ENCODE results near the gene AOC2.

- TF ChIP-seq FOXP2 (optimal IDR thresholded peaks at IDR 0.05; ENCODE audit: control extremely low read depth, extremely low read length, insufficient read depth) (no peak), EZH2 (IDR thresholded peaks at IDR 0.05) (no peak), POLR2AphosphoS5 (IDR thresholded peaks at IDR 0.05; ENCODE audit: borderline replicate concordance, low read depth, low read length) (no peak)
Measured at GRCh38 chr17:42803074-42803883, 41.1 kb upstream of the AOC2 start.

All from SK-N-MC (cell line).